Measurements from ENCODE around the gene RPS29. TPM values are rescaled to one million over a fixed set of nuclear protein-coding genes. Genes with fewer than 3 reads are reported as not detected.

Gene RPS29
- total RNA-seq, 1 experiment from 2014 or later: 1,733 TPM

DNA sequence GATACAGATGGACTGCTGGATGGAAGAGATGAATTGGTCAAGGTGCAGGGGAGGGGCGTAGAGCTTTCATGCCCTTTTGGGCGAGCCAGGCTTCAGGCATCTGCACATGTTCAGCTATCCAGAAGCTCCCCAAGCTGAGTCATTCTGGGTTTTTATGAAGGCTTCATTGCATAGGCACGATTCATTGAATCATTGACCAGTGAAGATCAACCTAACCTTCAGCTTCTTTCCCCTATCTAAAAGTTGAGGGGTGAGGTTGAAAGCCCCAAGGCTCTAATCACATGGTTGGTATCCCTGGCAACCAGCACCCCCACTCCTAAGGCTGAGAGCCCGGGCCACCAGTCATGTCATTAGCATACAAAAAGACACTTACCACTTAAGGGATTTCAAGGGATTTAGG, 36.3 kb downstream of the RPS29 start:
- peaks cover 10% of the 10 kb centered on the region for H3K9me3 Mint-ChIP-seq (ENCODE audit: unreplicated experiment)
- Histone ChIP-seq H3K9me3 (no peaks in the 10 kb centered on the region), H3K4me3 (ENCODE audit: low read depth, low read length) (no peak overlapping the region), H3K36me3 (ENCODE audit: control insufficient read depth, insufficient read depth, low read length) (no peaks in the 10 kb centered on the region), H3K27me3 (replicated peaks; ENCODE audit: control insufficient read depth, insufficient read depth, low read length) (no peaks in the 10 kb centered on the region), H3K4me1 (peaks cover 9% of the 10 kb centered on the region)
- TF ChIP-seq, protein P1, sequence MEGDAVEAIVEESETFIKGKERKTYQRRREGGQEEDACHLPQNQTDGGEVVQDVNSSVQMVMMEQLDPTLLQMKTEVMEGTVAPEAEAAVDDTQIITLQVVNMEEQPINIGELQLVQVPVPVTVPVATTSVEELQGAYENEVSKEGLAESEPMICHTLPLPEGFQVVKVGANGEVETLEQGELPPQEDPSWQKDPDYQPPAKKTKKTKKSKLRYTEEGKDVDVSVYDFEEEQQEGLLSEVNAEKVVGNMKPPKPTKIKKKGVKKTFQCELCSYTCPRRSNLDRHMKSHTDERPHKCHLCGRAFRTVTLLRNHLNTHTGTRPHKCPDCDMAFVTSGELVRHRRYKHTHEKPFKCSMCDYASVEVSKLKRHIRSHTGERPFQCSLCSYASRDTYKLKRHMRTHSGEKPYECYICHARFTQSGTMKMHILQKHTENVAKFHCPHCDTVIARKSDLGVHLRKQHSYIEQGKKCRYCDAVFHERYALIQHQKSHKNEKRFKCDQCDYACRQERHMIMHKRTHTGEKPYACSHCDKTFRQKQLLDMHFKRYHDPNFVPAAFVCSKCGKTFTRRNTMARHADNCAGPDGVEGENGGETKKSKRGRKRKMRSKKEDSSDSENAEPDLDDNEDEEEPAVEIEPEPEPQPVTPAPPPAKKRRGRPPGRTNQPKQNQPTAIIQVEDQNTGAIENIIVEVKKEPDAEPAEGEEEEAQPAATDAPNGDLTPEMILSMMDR (IDR thresholded peaks at IDR 0.05; ENCODE audit: insufficient read depth in 1 of 2, low read depth in 1 of 2, low read length in 1 of 2, severe bottlenecking in 1 of 2, unreplicated experiment in 1 of 2): no peak
- ChIA-PET CTCF (interaction anchor here (2.6 to 3.6 kb wide), 2 partner anchors 53 to 89 kb away, joined by 29 to 68 read pairs; no protein-coding TSS in a partner anchor), POLR2A (interaction anchor here (1.9 kb wide), 1 partner anchor 36 kb away, joined by 5 read pairs; the partner anchor contains the start of gene RPS29)
- peaks cover 7% of the 10 kb centered on the region for H3K4me1 Mint-ChIP-seq (ENCODE audit: low read depth, unreplicated experiment)
- intact Hi-C loops (cut with micrococcal nuclease; ENCODE audit: unreplicated experiment): loop anchor here (2.0 to 5.0 kb wide), 2 partner anchors 45 to 378 kb away; no protein-coding TSS in a partner anchor
- no peak overlapping the region for H3K27ac Mint-ChIP-seq (ENCODE audit: unreplicated experiment)
- no peaks in the 10 kb centered on the region for H3K36me3 Mint-ChIP-seq (ENCODE audit: insufficient read depth, unreplicated experiment)
- DNase-seq: no peak
- H3K4me3 Mint-ChIP-seq (ENCODE audit: unreplicated experiment): no peak overlapping the region
- no TSS peak for BruUV-seq (replicated peaks)
- no peaks in the 10 kb centered on the region for H3K27me3 Mint-ChIP-seq (ENCODE audit: insufficient read depth, unreplicated experiment)

DNA sequence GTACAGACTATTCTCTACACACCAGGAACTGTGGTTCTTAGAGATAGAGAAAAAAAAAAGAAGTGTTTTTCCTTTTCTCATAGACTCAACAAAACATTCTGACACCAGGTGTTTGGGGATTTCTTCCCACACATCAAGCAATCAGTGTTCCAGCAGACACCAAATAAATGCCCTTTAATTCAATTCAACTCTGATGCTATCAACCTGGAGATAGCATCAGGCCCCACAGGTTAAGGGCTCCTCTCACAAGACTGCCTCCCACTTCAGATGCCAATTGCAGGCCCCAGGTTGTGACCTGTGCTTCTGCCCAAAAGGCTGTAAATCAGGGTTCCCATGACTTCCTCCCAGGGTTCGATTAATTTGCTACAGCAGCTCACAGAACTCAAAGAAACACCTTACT, 36.7 kb downstream of the RPS29 start:
- H3K4me1 Mint-ChIP-seq (ENCODE audit: low read depth, unreplicated experiment): peaks cover 7% of the 10 kb centered on the region
- DNase-seq: no peak
- ChIA-PET CTCF (interaction anchor here (2.6 to 3.6 kb wide), 2 partner anchors 53 to 88 kb away, joined by 29 to 68 read pairs; no protein-coding TSS in a partner anchor), POLR2A (interaction anchor here (1.9 kb wide), 1 partner anchor 37 kb away, joined by 5 read pairs; the partner anchor contains the start of gene RPS29)
- H3K4me1 ChIP-seq: peaks cover 9% of the 10 kb centered on the region
- TF ChIP-seq, protein P1 (IDR thresholded peaks at IDR 0.05; ENCODE audit: insufficient read depth in 1 of 2, low read depth in 1 of 2, low read length in 1 of 2, severe bottlenecking in 1 of 2, unreplicated experiment in 1 of 2): no peak
- intact Hi-C loops (cut with micrococcal nuclease; ENCODE audit: unreplicated experiment): no loop called here
- no peaks in the 10 kb centered on the region for H3K27me3 ChIP-seq (replicated peaks; ENCODE audit: control insufficient read depth, insufficient read depth, low read length)
- peaks cover 10% of the 10 kb centered on the region for H3K9me3 Mint-ChIP-seq (ENCODE audit: unreplicated experiment)
- no peaks in the 10 kb centered on the region for H3K36me3 Mint-ChIP-seq (ENCODE audit: insufficient read depth, unreplicated experiment)
- no peak overlapping the region for H3K4me3 Mint-ChIP-seq (ENCODE audit: unreplicated experiment)
- no peak overlapping the region for H3K27ac Mint-ChIP-seq (ENCODE audit: unreplicated experiment)
- no TSS peak for BruUV-seq (replicated peaks)
- no peak overlapping the region for H3K4me3 ChIP-seq (ENCODE audit: low read depth, low read length)
- no peaks in the 10 kb centered on the region for H3K27me3 Mint-ChIP-seq (ENCODE audit: insufficient read depth, unreplicated experiment)
- no peaks in the 10 kb centered on the region for H3K9me3 ChIP-seq
- H3K36me3 ChIP-seq (ENCODE audit: control insufficient read depth, insufficient read depth, low read length): no peaks in the 10 kb centered on the region

DNA sequence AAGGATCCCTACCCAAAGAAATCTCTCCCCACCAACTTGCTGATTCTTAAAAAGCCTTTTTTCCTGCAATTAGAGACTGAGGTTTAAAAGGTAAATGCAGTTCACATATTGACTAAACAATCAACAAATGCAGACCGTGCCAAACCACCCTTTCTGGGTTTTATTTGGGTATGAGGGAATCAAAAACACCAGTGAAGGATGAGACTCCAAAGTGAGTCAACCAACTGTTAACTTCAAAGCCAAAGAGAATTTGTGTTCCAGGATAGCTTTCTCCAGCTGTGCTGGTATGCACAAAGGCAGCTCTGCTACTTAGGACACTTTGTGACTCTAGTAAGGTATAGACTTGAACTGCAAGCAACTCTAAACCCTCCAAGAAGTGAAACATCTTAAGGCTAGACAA, 39.4 kb downstream of the RPS29 start:
- intact Hi-C loops (cut with micrococcal nuclease; ENCODE audit: unreplicated experiment): no loop called here
- H3K27me3 Mint-ChIP-seq (ENCODE audit: insufficient read depth, unreplicated experiment): no peaks in the 10 kb centered on the region
- CTCF ChIA-PET: no interaction called here
- Histone ChIP-seq H3K27me3 (replicated peaks; ENCODE audit: control insufficient read depth, insufficient read depth, low read length) (no peaks in the 10 kb centered on the region), H3K4me3 (ENCODE audit: low read depth, low read length) (no peak overlapping the region), H3K9me3 (peaks cover 4% of the 10 kb centered on the region), H3K4me1 (peaks cover 9% of the 10 kb centered on the region), H3K36me3 (ENCODE audit: control insufficient read depth, insufficient read depth, low read length) (no peaks in the 10 kb centered on the region)
- H3K27ac Mint-ChIP-seq (ENCODE audit: unreplicated experiment): no peak overlapping the region
- TF ChIP-seq, protein P1 (IDR thresholded peaks at IDR 0.05; ENCODE audit: insufficient read depth in 1 of 2, low read depth in 1 of 2, low read length in 1 of 2, severe bottlenecking in 1 of 2, unreplicated experiment in 1 of 2): no peak
- H3K9me3 Mint-ChIP-seq (ENCODE audit: unreplicated experiment): peaks cover 17% of the 10 kb centered on the region
- no peak overlapping the region for H3K4me3 Mint-ChIP-seq (ENCODE audit: unreplicated experiment)
- POLR2A ChIA-PET: no interaction called here
- no peaks in the 10 kb centered on the region for H3K36me3 Mint-ChIP-seq (ENCODE audit: insufficient read depth, unreplicated experiment)
- no TSS peak for BruUV-seq (replicated peaks)
- peaks cover 7% of the 10 kb centered on the region for H3K4me1 Mint-ChIP-seq (ENCODE audit: low read depth, unreplicated experiment)
- no peak for DNase-seq

All from Caco-2 (cell line).